ENCODE results near the gene MAP1LC3B. TPM values are rescaled to one million over a fixed set of nuclear protein-coding genes. Genes with fewer than 3 reads are reported as not detected.

MAP1LC3B gene
- total and polyA plus RNA-seq, 12 donors: 47.0 to 161 (median 125) TPM

DNA sequence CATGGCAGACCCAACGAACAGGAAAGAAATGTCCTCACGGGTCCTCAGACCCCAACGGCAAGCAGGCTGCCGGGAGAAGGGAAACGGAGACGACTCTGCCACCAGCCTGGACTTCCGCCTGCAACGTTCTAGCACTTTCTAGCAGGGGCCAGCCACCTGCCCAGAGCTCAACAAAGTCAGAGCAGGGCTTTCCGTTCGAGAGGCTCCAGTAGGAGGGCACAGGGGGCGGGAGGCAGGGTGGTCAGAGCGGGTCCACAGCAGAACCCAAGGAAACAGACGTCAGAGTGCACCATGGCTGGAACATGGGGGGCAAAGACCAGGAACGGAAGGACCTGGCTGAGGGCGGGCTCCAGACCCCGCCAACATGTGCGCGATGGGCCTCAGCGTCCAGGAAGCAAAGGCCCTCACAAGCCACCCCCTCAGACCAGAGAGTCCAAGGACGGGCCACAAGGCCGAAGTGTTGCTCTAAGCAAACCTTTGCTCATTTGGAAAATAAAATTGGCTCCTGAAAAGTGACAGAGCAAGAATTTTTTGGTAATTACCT, 45.5 kb upstream of the MAP1LC3B start:
- ATAC-seq: no peak
- Histone ChIP-seq H3K9me3 (no peaks in the 10 kb centered on the region), H3K27ac (no peak overlapping the region), H3K4me1 (peaks cover 0 to 33% (median 16%) of the 10 kb centered on the region in 9 donors), H3K27me3 (no peaks in the 10 kb centered on the region), H3K36me3 (peaks cover 0 to 73% (median 28%) of the 10 kb centered on the region in 9 donors), H3K4me3 (no peak overlapping the region)
- intact Hi-C loops (cut with DNase I): no loop called here
- WGBS, 2 donors: 94 to 96% methylated on average over 21 of the region's 21 CpGs
- DNase-seq: no peak
- TF ChIP-seq, protein P1, sequence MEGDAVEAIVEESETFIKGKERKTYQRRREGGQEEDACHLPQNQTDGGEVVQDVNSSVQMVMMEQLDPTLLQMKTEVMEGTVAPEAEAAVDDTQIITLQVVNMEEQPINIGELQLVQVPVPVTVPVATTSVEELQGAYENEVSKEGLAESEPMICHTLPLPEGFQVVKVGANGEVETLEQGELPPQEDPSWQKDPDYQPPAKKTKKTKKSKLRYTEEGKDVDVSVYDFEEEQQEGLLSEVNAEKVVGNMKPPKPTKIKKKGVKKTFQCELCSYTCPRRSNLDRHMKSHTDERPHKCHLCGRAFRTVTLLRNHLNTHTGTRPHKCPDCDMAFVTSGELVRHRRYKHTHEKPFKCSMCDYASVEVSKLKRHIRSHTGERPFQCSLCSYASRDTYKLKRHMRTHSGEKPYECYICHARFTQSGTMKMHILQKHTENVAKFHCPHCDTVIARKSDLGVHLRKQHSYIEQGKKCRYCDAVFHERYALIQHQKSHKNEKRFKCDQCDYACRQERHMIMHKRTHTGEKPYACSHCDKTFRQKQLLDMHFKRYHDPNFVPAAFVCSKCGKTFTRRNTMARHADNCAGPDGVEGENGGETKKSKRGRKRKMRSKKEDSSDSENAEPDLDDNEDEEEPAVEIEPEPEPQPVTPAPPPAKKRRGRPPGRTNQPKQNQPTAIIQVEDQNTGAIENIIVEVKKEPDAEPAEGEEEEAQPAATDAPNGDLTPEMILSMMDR (IDR thresholded peaks at IDR 0.05): no peak

DNA sequence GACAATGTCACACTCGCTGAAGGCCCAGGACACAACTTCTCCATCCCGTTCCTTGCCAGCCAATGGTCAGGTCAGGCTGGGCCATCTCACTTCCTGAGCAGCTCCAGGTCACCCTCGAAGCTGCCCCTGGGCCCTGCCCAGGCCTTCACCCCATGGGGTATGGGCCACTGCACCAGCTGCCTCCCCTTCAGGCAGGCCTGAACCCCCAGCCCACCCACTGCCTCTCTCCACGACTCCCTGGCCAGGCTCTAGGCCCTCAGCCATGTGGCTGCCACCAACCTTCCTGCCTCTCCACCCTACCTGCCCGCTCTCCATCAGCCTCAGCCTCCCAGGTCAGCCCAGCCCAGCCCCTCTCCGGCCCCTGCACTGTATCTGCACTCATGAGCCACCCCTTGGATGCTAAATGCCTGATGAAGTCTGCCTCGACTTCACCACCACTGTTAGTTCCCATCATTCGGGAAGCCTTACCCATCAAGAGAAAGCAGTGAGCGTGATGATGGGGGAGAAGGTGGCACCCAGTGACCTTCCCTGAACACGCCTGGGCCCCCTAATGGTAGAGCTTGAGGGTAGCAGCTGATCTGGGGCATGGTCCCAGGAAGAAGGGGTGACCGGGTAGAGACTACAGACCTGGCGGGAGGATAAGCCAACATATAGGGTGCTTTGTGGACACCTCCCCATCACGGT, 44.1 kb upstream of the MAP1LC3B start:
- H3K4me3 ChIP-seq: no peak overlapping the region
- no peaks in the 10 kb centered on the region for H3K27me3 ChIP-seq
- H3K4me1 ChIP-seq: peaks cover 0 to 36% (median 16%) of the 10 kb centered on the region in 9 donors
- DNase-seq (peak in 1 of 2 donors; percentile 3), ATAC-seq (no peak)
- no peaks in the 10 kb centered on the region for H3K9me3 ChIP-seq
- intact Hi-C loops (cut with DNase I): no loop called here
- WGBS, 2 donors: 95 to 96% methylated on average over 13 of the region's 13 CpGs
- peaks cover 0 to 64% (median 16%) of the 10 kb centered on the region in 9 donors for H3K36me3 ChIP-seq
- H3K27ac ChIP-seq: no peak overlapping the region
- TF ChIP-seq, protein P1 (IDR thresholded peaks at IDR 0.05): no peak

DNA sequence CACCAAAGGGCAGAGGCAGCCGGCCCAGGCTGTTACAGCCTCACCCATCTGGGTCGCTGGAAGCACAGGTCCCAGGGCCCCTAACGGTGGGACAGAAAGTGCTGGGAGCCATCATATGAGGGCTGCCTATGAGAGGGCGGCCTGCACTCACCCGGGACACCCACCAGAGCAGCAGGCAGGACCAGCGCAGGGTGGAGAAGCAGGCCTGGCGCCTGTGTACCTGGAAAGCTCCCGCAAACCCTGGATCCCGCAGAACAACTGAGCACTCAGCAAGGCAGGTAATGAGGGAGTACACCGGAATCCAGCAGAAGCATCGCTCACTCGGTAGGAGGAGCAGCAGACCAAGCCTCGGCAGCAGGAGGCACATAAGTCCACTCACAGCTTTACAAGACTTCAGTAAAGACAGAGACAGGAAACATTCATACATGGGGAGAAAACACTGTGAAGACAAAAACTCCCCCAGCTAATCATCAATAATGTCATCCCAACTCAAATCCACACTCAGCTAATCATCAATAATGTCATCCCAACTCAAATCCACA, 43.4 kb upstream of the MAP1LC3B start:
- Histone ChIP-seq H3K9me3 (no peaks in the 10 kb centered on the region), H3K4me1 (peaks cover 0 to 36% (median 16%) of the 10 kb centered on the region in 9 donors), H3K4me3 (no peak overlapping the region), H3K36me3 (peaks cover 0 to 64% (median 13%) of the 10 kb centered on the region in 9 donors), H3K27me3 (no peaks in the 10 kb centered on the region), H3K27ac (no peak overlapping the region)
- TF ChIP-seq, protein P1 (IDR thresholded peaks at IDR 0.05): no peak
- peak in 1 of 2 donors; percentile 6 for DNase-seq
- ATAC-seq: no peak
- intact Hi-C loops (cut with DNase I): no loop called here
- 94% methylated on average over 13 of the region's 13 CpGs for WGBS, 2 donors

DNA sequence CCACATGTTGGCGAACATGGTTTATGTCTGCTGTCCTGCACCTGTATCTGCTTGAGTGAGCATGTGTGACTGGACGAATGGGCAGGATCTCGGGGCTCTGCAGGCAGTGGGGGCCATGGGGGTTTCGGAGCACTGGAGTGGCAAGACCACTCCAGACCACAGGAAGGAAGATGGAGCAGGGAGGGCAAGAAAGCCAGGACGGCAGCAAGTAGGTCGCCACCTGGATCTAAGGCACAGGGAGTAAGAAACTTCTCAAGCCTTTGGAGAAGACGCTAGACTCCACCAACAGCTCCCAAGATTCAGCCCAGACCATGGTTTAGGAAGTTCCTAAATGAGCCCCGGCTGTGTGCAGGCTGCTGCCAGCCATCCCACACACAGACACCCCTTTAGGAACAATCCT, 42.1 kb upstream of the MAP1LC3B start:
- peaks cover 0 to 61% (median 10%) of the 10 kb centered on the region in 9 donors for H3K36me3 ChIP-seq
- TF ChIP-seq, protein P1 (IDR thresholded peaks at IDR 0.05): no peak
- DNase-seq: peak in 1 of 2 donors; percentile 1
- peaks cover 0 to 23% (median 11%) of the 10 kb centered on the region in 9 donors for H3K4me1 ChIP-seq
- H3K9me3 ChIP-seq: no peaks in the 10 kb centered on the region
- H3K27me3 ChIP-seq: no peaks in the 10 kb centered on the region
- ATAC-seq: no peak
- H3K27ac ChIP-seq: no peak overlapping the region
- 88 to 90% methylated on average over 8 of the region's 8 CpGs for WGBS, 2 donors
- intact Hi-C loops (cut with DNase I): no loop called here
- H3K4me3 ChIP-seq: no peak overlapping the region
